Middle frontal gyrus (tissue), 1 donor: Measurements from ENCODE around the gene MAML2.
"Not testable (repeated sequence)": the region's sequence is repeated elsewhere in the genome, so short reads cannot be mapped to it uniquely, and the experiment has no call there.

Source experiments
- DNase-seq: peaks from one replicate; pipeline ENCODE4 v3.0.0-alpha.2; 2015; ENCODE audit warnings: low spot score; ENCODE audit errors: extremely low spot score

MAML2 gene

GRCh38 chr11:96293109-96293508, 49.9 kb downstream of the MAML2 start:
- no peak for DNase-seq

- no peak for DNase-seq
Observed at GRCh38 chr11:96292291-96293010, 50.5 kb downstream of the MAML2 start.

GRCh38 chr11:96290631-96291030, 52.4 kb downstream of the MAML2 start:
- DNase-seq: no peak

GRCh38 chr11:96290031-96290430, 53.0 kb downstream of the MAML2 start:
- no peak for DNase-seq

- no peak for DNase-seq
Observed at GRCh38 chr11:96288915-96289314, 54.1 kb downstream of the MAML2 start.

GRCh38 chr11:96287822-96288439, 55.1 kb downstream of the MAML2 start:
- DNase-seq: no peak

- not testable (repeated sequence) for DNase-seq
Observed at GRCh38 chr11:96285985-96286384, 57.0 kb downstream of the MAML2 start.

GRCh38 chr11:96284917-96285316, 58.1 kb downstream of the MAML2 start:
- no peak for DNase-seq

GRCh38 chr11:96284401-96284800, 58.6 kb downstream of the MAML2 start:
- no peak for DNase-seq

- DNase-seq: no peak
Observed at GRCh38 chr11:96282625-96283220, 60.3 kb downstream of the MAML2 start.

- no peak for DNase-seq
Observed at GRCh38 chr11:96280444-96280843, 62.6 kb downstream of the MAML2 start.

GRCh38 chr11:96279896-96280290, 63.1 kb downstream of the MAML2 start:
- DNase-seq: no peak

- no peak for DNase-seq
Observed at GRCh38 chr11:96279018-96279895, 63.7 kb downstream of the MAML2 start.

- DNase-seq: no peak
Observed at GRCh38 chr11:96278039-96278897, 64.7 kb downstream of the MAML2 start.

GRCh38 chr11:96277696-96278038, 65.3 kb downstream of the MAML2 start:
- no peak for DNase-seq

GRCh38 chr11:96276836-96277235, 66.2 kb downstream of the MAML2 start:
- no peak for DNase-seq

GRCh38 chr11:96275801-96276594, 67.0 kb downstream of the MAML2 start:
- no peak for DNase-seq

GRCh38 chr11:96273507-96273906, 69.5 kb downstream of the MAML2 start:
- no peak for DNase-seq

- no peak for DNase-seq
Observed at GRCh38 chr11:96272529-96273222, 70.3 kb downstream of the MAML2 start.

- DNase-seq: no peak
Observed at GRCh38 chr11:96271777-96272176, 71.2 kb downstream of the MAML2 start.
